ENCODE data around the gene SORCS2.

The SORCS2 gene

GRCh38 chr4:7711307-7711963 is 519.1 kb downstream of the SORCS2 start:
- Histone ChIP-seq H3K14ac (ENCODE audit: low read length) (no peak overlapping the region), H4K12ac (ENCODE audit: low read depth, low read length) (no peak overlapping the region), H3K9ac (ENCODE audit: low read length) (no peak overlapping the region), H3K23ac (ENCODE audit: low read length) (no peak overlapping the region), H4K8ac (ENCODE audit: low read depth, low read length) (no peak overlapping the region), H2BK120ac (ENCODE audit: insufficient read depth, low read length, poor library complexity) (no peak overlapping the region), H3K18ac (ENCODE audit: low read length) (no peak overlapping the region), H3K9me3 (ENCODE audit: insufficient read depth, low read depth, low read length) (peaks cover 4% of the 10 kb centered on the region), H2BK5ac (ENCODE audit: low read depth, low read length, poor library complexity) (no peak overlapping the region), H3K36me3 (ENCODE audit: control insufficient read depth in 1 of 2, insufficient read depth in 2 of 2, low read length in 2 of 2) (no peaks in the 10 kb centered on the region), H2AFZ (ENCODE audit: insufficient read depth, low read length, poor library complexity) (no peak overlapping the region), H3K4ac (ENCODE audit: low read depth, low read length) (no peak overlapping the region), H3K4me2 (ENCODE audit: low read length) (no peak overlapping the region), H4K91ac (ENCODE audit: low read depth, low read length) (no peak overlapping the region), H2AK5ac (ENCODE audit: low read length) (no peak overlapping the region), H3K79me2 (ENCODE audit: control insufficient read depth, insufficient read depth, low read length, poor library complexity) (no peaks in the 10 kb centered on the region), H3K27me3 (ENCODE audit: insufficient read depth, low read length) (no peaks in the 10 kb centered on the region), H2BK12ac (ENCODE audit: low read length) (no peak overlapping the region), H3K4me1 (ENCODE audit: control insufficient read depth in 1 of 2, insufficient read depth in 2 of 2, low read length in 2 of 2) (no peaks in the 10 kb centered on the region), H3K27ac (ENCODE audit: low read depth, low read length) (no peak overlapping the region), H3K79me1 (ENCODE audit: low read length) (no peaks in the 10 kb centered on the region), H3K4me3 (ENCODE audit: low read depth, low read length) (no peak overlapping the region)
- no CpG with 5 or more reads among the region's 10 CpGs for WGBS (ENCODE audit: extremely low coverage, insufficient coverage, insufficient read length)
- DNase-seq, result no peak

GRCh38 chr4:7712021-7712671 is 519.8 kb downstream of the SORCS2 start:
- Histone ChIP-seq H3K4ac (ENCODE audit: low read depth, low read length) (no peak overlapping the region), H4K12ac (ENCODE audit: low read depth, low read length) (no peak overlapping the region), H3K9me3 (ENCODE audit: insufficient read depth, low read depth, low read length) (peaks cover 4% of the 10 kb centered on the region), H3K9ac (ENCODE audit: low read length) (no peak overlapping the region), H3K18ac (ENCODE audit: low read length) (no peak overlapping the region), H3K27me3 (ENCODE audit: insufficient read depth, low read length) (no peaks in the 10 kb centered on the region), H3K14ac (ENCODE audit: low read length) (no peak overlapping the region), H2BK5ac (ENCODE audit: low read depth, low read length, poor library complexity) (no peak overlapping the region), H3K27ac (ENCODE audit: low read depth, low read length) (no peak overlapping the region), H3K36me3 (ENCODE audit: control insufficient read depth in 1 of 2, insufficient read depth in 2 of 2, low read length in 2 of 2) (no peaks in the 10 kb centered on the region), H2AFZ (ENCODE audit: insufficient read depth, low read length, poor library complexity) (no peak overlapping the region), H3K4me1 (ENCODE audit: control insufficient read depth in 1 of 2, insufficient read depth in 2 of 2, low read length in 2 of 2) (no peaks in the 10 kb centered on the region), H3K23ac (ENCODE audit: low read length) (no peak overlapping the region), H2BK12ac (ENCODE audit: low read length) (no peak overlapping the region), H4K91ac (ENCODE audit: low read depth, low read length) (no peak overlapping the region), H3K4me3 (ENCODE audit: low read depth, low read length) (no peak overlapping the region), H4K8ac (ENCODE audit: low read depth, low read length) (no peak overlapping the region), H3K4me2 (ENCODE audit: low read length) (no peak overlapping the region), H3K79me1 (ENCODE audit: low read length) (no peaks in the 10 kb centered on the region), H3K79me2 (ENCODE audit: control insufficient read depth, insufficient read depth, low read length, poor library complexity) (no peaks in the 10 kb centered on the region), H2BK120ac (ENCODE audit: insufficient read depth, low read length, poor library complexity) (no peak overlapping the region), H2AK5ac (ENCODE audit: low read length) (no peak overlapping the region)
- DNase-seq, result no peak
- WGBS (ENCODE audit: extremely low coverage, insufficient coverage, insufficient read length), result no CpG with 5 or more reads among the region's 19 CpGs

GRCh38 chr4:7713757-7714156 is 521.4 kb downstream of the SORCS2 start:
- Histone ChIP-seq H3K4me2 (ENCODE audit: low read length) (no peak overlapping the region), H2AFZ (ENCODE audit: insufficient read depth, low read length, poor library complexity) (no peak overlapping the region), H2AK5ac (ENCODE audit: low read length) (no peak overlapping the region), H3K4me1 (ENCODE audit: control insufficient read depth in 1 of 2, insufficient read depth in 2 of 2, low read length in 2 of 2) (no peaks in the 10 kb centered on the region), H3K23ac (ENCODE audit: low read length) (no peak overlapping the region), H2BK120ac (ENCODE audit: insufficient read depth, low read length, poor library complexity) (no peak overlapping the region), H3K27me3 (ENCODE audit: insufficient read depth, low read length) (no peaks in the 10 kb centered on the region), H4K12ac (ENCODE audit: low read depth, low read length) (no peak overlapping the region), H3K14ac (ENCODE audit: low read length) (no peak overlapping the region), H2BK5ac (ENCODE audit: low read depth, low read length, poor library complexity) (no peak overlapping the region), H3K79me2 (ENCODE audit: control insufficient read depth, insufficient read depth, low read length, poor library complexity) (no peaks in the 10 kb centered on the region), H3K79me1 (ENCODE audit: low read length) (no peaks in the 10 kb centered on the region), H3K18ac (ENCODE audit: low read length) (no peak overlapping the region), H3K27ac (ENCODE audit: low read depth, low read length) (no peak overlapping the region), H3K4me3 (ENCODE audit: low read depth, low read length) (no peak overlapping the region), H3K4ac (ENCODE audit: low read depth, low read length) (no peak overlapping the region), H2BK12ac (ENCODE audit: low read length) (no peak overlapping the region), H4K91ac (ENCODE audit: low read depth, low read length) (no peak overlapping the region), H3K9ac (ENCODE audit: low read length) (no peak overlapping the region), H3K9me3 (ENCODE audit: insufficient read depth, low read depth, low read length) (peaks cover 4% of the 10 kb centered on the region), H3K36me3 (ENCODE audit: control insufficient read depth in 1 of 2, insufficient read depth in 2 of 2, low read length in 2 of 2) (no peaks in the 10 kb centered on the region), H4K8ac (ENCODE audit: low read depth, low read length) (no peak overlapping the region)
- no CpG with 5 or more reads among the region's 7 CpGs for WGBS (ENCODE audit: extremely low coverage, insufficient coverage, insufficient read length)
- no peak for DNase-seq

- no peak overlapping the region for H3K23ac ChIP-seq (ENCODE audit: low read length)
- no peak overlapping the region for H4K12ac ChIP-seq (ENCODE audit: low read depth, low read length)
- no peak overlapping the region for H3K4me2 ChIP-seq (ENCODE audit: low read length)
- no peak overlapping the region for H2BK5ac ChIP-seq (ENCODE audit: low read depth, low read length, poor library complexity)
- H3K9ac ChIP-seq (ENCODE audit: low read length), result no peak overlapping the region
- H4K91ac ChIP-seq (ENCODE audit: low read depth, low read length), result no peak overlapping the region
- no peaks in the 10 kb centered on the region for H3K79me1 ChIP-seq (ENCODE audit: low read length)
- no peak overlapping the region for H2BK120ac ChIP-seq (ENCODE audit: insufficient read depth, low read length, poor library complexity)
- no peak overlapping the region for H3K18ac ChIP-seq (ENCODE audit: low read length)
- H3K4ac ChIP-seq (ENCODE audit: low read depth, low read length), result no peak overlapping the region
- no peak overlapping the region for H2AK5ac ChIP-seq (ENCODE audit: low read length)
- H4K8ac ChIP-seq (ENCODE audit: low read depth, low read length), result no peak overlapping the region
- WGBS (ENCODE audit: extremely low coverage, insufficient coverage, insufficient read length), result no CpG with 5 or more reads among the region's 20 CpGs
- H2AFZ ChIP-seq (ENCODE audit: insufficient read depth, low read length, poor library complexity), result no peak overlapping the region
- no peak overlapping the region for H3K14ac ChIP-seq (ENCODE audit: low read length)
- H3K36me3 ChIP-seq (ENCODE audit: control insufficient read depth in 1 of 2, insufficient read depth in 2 of 2, low read length in 2 of 2), result no peaks in the 10 kb centered on the region
- no peaks in the 10 kb centered on the region for H3K4me1 ChIP-seq (ENCODE audit: control insufficient read depth in 1 of 2, insufficient read depth in 2 of 2, low read length in 2 of 2)
- no peak overlapping the region for H3K4me3 ChIP-seq (ENCODE audit: low read depth, low read length)
- H3K9me3 ChIP-seq (ENCODE audit: insufficient read depth, low read depth, low read length), result peaks cover 4% of the 10 kb centered on the region
- no peaks in the 10 kb centered on the region for H3K27me3 ChIP-seq (ENCODE audit: insufficient read depth, low read length)
- H3K27ac ChIP-seq (ENCODE audit: low read depth, low read length), result no peak overlapping the region
- DNase-seq, result no peak
- H2BK12ac ChIP-seq (ENCODE audit: low read length), result no peak overlapping the region
- H3K79me2 ChIP-seq (ENCODE audit: control insufficient read depth, insufficient read depth, low read length, poor library complexity), result no peaks in the 10 kb centered on the region
Observed at GRCh38 chr4:7714176-7714575, 521.8 kb downstream of the SORCS2 start.

Measured in trophoblast cell (in vitro differentiated cells and primary cell).